HepG2 (cell line): Measurements from ENCODE around the gene ASCC3. TPM values are rescaled to one million over a fixed set of nuclear protein-coding genes. Genes with fewer than 3 reads are reported as not detected.

Source experiments
- AGO2 ChIP-seq: fragments of 200-400 bp; formaldehyde crosslinking; optimal IDR thresholded peaks from 2 replicates; pipeline ENCODE3; 2017; ENCODE audit warnings: mild to moderate bottlenecking, low read depth, low read length, moderate library complexity
- AKAP8 ChIP-seq: sonication (generic); formaldehyde crosslinking; IDR thresholded peaks from 2 replicates; pipeline ENCODE4 v1.5.1; 2020; ENCODE audit warnings: mild to moderate bottlenecking, missing genetic modification reagents
- CCDC6 ChIP-seq: sonication (generic); formaldehyde crosslinking; IDR thresholded peaks from 2 replicates; pipeline ENCODE4 v1.8.1; 2022; ENCODE audit warnings: mild to moderate bottlenecking, missing genetic modification reagents, moderate library complexity
- FUBP1 ChIP-seq: sonication (generic); formaldehyde crosslinking; IDR thresholded peaks from 2 replicates; pipeline ENCODE4 v1.5.1; 2020; ENCODE audit warnings: missing genetic modification reagents, mild to moderate bottlenecking, borderline replicate concordance
- HNRNPL ChIP-seq: fragments of 200-400 bp; formaldehyde crosslinking; IDR thresholded peaks from 2 replicates; pipeline ENCODE4 v1.6.1; 2017; ENCODE audit warnings: mild to moderate bottlenecking, low read depth, low read length
- JDP2 ChIP-seq: sonication (generic); formaldehyde crosslinking; IDR thresholded peaks from 2 replicates; pipeline ENCODE4 v1.8.1; 2022; ENCODE audit warnings: missing genetic modification reagents, borderline replicate concordance
- KDM5B ChIP-seq: sonication (generic); formaldehyde crosslinking; IDR thresholded peaks from 2 replicates; pipeline ENCODE4 v1.4.0; 2020; ENCODE audit warnings: missing genetic modification reagents, mild to moderate bottlenecking, borderline replicate concordance
- KMT2B ChIP-seq: IDR thresholded peaks from 2 replicates; pipeline ENCODE4 v1.6.1; 2016; ENCODE audit warnings: missing genetic modification reagents, missing compliant biosample characterization
- SMAD9 ChIP-seq: sonication (generic); formaldehyde crosslinking; IDR thresholded peaks from 2 replicates; pipeline ENCODE4 v1.5.1; 2020; ENCODE audit warnings: mild to moderate bottlenecking, missing genetic modification reagents
- ZNF441 ChIP-seq: sonication (generic); formaldehyde crosslinking; IDR thresholded peaks from 2 replicates; pipeline ENCODE4 v1.7.0; 2021; ENCODE audit warnings: missing genetic modification reagents, borderline replicate concordance
- ZNF609 ChIP-seq: sonication (generic); formaldehyde crosslinking; IDR thresholded peaks from 2 replicates; pipeline ENCODE4 v1.4.0; 2020; ENCODE audit warnings: mild to moderate bottlenecking, missing genetic modification reagents, borderline replicate concordance
- polyA plus RNA-seq, 8 experiments: library from polyadenylated mRNA; depleted of rRNA in 3 of 8; stranded (reverse) in 7 of 8; unstranded in 1 of 8; fragments of >200 nt; fragmentation: Illumina TruSeq in 4 of 8; extraction: Trizol in 4 of 8; gene quantifications; 2 replicates each; pipeline versions ENCODE4 v1.2.1 to v1.2.3, GENCODE V29; 2011 to 2016; ENCODE audit warnings: low read depth in 4 of 8, missing spikeins in 1 of 8, mixed read lengths in 1 of 8; ENCODE audit not compliant: insufficient read depth in 1 of 8
- total RNA-seq, 5 experiments: library from RNA; depleted of rRNA; stranded (reverse); fragments of >200 nt; fragmentation: Illumina TruSeq; extraction: Trizol; gene quantifications; 2 replicates each; pipeline ENCODE4 v1.2.3, GENCODE V29; 2016; ENCODE audit warnings: low read depth in 1 of 5
- TF ChIP-seq, protein P1 (sequence below): sonication (generic); formaldehyde crosslinking; IDR thresholded peaks from 2 replicates; pipeline ENCODE4 v1.4.0; 2020; ENCODE audit warnings: missing genetic modification reagents
- TF ChIP-seq, protein P2 (sequence below), 2 experiments: sonication (generic) in 1 of 2; formaldehyde crosslinking in 1 of 2; IDR thresholded peaks; 2 replicates each; pipeline versions ENCODE4 v1.4.0 to v1.6.1; 2016 to 2020; ENCODE audit warnings: borderline replicate concordance in 1 of 2, low read depth in 1 of 2, mild to moderate bottlenecking in 1 of 2, missing genetic modification reagents in 1 of 2

ASCC3 gene
- total and polyA plus RNA-seq, 2 of the 13 experiments (the other 11 are each of a cell fraction or from before 2014, with no cell fraction given) = 23.1 to 55.7 TPM

DNA sequence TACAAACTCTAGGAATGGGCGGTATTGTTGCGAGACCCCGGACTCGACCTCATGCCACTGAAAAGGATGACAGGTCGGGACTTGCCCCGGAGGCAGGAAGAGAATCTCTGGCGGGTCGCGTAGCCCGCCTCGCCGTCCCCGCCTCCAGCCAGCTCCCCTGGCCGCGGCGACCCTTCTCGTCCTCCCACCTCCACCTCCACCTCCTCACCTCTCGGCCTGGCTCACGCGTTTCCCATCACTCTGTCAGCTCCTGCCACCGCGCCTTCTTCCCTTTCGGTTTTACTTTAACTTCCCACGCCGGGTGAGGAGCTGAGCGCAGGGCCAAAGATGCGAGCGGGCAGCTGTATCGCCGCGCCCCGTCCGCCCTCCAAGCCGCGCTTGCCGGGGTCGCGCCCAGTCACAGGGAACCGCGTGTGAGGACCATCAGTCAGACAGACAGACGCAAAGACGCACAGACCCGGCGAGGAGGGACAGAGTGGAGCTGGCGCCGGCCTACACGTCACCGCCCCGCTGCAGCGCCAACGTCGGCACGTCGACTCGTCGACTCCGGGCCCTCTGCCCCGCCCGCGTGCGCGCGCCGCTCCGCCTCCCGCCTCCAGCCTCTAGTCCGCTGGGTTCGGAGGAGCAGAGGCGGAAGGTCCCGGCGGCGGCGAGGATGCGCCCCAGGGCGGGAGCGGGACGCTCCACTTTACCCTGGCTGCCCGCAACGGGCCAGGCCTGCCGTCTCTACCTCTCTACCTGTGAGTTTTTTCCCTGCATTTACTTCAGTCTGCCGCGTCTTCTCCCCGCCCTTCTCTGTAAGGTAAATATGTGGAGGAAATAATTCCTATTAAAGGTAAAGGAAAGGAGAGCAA is at the start of gene ASCC3 (continued):
- TF ChIP-seq ZNF609 (peak; percentile 36; the same call in 1 of the 2 replicates), AKAP8 (CRISPR knock-in tag) (peak; percentile 87; the same call in 1 of the 2 replicates), HNRNPL (no peak), FUBP1 (CRISPR knock-in tag) (0 out of 2 replicates have a peak, but pooled peaks have one; percentile 34), AGO2 (peak; percentile 82), SMAD9 (CRISPR knock-in tag) (peak; percentile 95), CCDC6 (CRISPR knock-in tag) (peak; percentile 90), KMT2B (CRISPR knock-in tag) (peak; percentile 97), JDP2 (CRISPR knock-in tag) (no peak), ZNF441 (CRISPR knock-in tag) (peak; percentile 91), KDM5B (CRISPR knock-in tag) (peak; percentile 94; the same call in 1 of the 2 replicates)
- TF ChIP-seq, protein P1, sequence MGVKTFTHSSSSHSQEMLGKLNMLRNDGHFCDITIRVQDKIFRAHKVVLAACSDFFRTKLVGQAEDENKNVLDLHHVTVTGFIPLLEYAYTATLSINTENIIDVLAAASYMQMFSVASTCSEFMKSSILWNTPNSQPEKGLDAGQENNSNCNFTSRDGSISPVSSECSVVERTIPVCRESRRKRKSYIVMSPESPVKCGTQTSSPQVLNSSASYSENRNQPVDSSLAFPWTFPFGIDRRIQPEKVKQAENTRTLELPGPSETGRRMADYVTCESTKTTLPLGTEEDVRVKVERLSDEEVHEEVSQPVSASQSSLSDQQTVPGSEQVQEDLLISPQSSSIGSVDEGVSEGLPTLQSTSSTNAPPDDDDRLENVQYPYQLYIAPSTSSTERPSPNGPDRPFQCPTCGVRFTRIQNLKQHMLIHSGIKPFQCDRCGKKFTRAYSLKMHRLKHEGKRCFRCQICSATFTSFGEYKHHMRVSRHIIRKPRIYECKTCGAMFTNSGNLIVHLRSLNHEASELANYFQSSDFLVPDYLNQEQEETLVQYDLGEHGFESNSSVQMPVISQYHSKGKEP = no peak; the same call in 1 of the 2 replicates
- TF ChIP-seq, protein P2, sequence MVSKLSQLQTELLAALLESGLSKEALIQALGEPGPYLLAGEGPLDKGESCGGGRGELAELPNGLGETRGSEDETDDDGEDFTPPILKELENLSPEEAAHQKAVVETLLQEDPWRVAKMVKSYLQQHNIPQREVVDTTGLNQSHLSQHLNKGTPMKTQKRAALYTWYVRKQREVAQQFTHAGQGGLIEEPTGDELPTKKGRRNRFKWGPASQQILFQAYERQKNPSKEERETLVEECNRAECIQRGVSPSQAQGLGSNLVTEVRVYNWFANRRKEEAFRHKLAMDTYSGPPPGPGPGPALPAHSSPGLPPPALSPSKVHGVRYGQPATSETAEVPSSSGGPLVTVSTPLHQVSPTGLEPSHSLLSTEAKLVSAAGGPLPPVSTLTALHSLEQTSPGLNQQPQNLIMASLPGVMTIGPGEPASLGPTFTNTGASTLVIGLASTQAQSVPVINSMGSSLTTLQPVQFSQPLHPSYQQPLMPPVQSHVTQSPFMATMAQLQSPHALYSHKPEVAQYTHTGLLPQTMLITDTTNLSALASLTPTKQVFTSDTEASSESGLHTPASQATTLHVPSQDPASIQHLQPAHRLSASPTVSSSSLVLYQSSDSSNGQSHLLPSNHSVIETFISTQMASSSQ (IDR thresholded peaks at IDR 0.05; ENCODE audit: low read depth) = no peak
- TF ChIP-seq, protein P2 (CRISPR knock-in tag; IDR thresholded peaks at IDR 0.05; ENCODE audit: borderline replicate concordance) = peak; percentile 57
